Measurements from ENCODE around the gene WRAP73. TPM values are rescaled to one million over a fixed set of nuclear protein-coding genes. Genes with fewer than 3 reads are reported as not detected.

The WRAP73 gene
- total and polyA plus RNA-seq, 12 donors: 5.1 to 29.6 (median 18.1) TPM

- peaks cover 0 to 6% of the 10 kb centered on the region in 2 donors for H3K4me1 ChIP-seq (replicated peaks in 1 of 2)
- 74 to 83% (median 80%) methylated on average over 5 to 6 of the region's 6 CpGs for WGBS, 4 donors
Measured at GRCh38 chr1:3657096-3657475, 7.2 kb upstream of the WRAP73 start.

GRCh38 chr1:3656450-3657095, 6.7 kb upstream of the WRAP73 start:
- Histone ChIP-seq H3K9me3 (replicated peaks in 1 of 3) (no peaks in the 10 kb centered on the region), H3K27ac (no peak overlapping the region), H3K36me3 (replicated peaks in 1 of 2) (no peaks in the 10 kb centered on the region), H3K4me1 (replicated peaks in 1 of 2) (peaks cover 0 to 11% of the 10 kb centered on the region in 2 donors), H3K27me3 (peaks cover 25% of the 10 kb centered on the region), H3K4me3 (no peak overlapping the region)
- TF ChIP-seq POLR2A (IDR thresholded peaks at IDR 0.05): no peak
- TF ChIP-seq CTCF (IDR thresholded peaks at IDR 0.05): no peak
- 80 to 90% (median 86%) methylated on average over 11 to 13 of the region's 13 CpGs for WGBS, 4 donors
- intact Hi-C loops (cut with DNase I): no loop called here
- DNase-seq: no peak

More at GRCh38 chr1:3657096-3657475, 7.2 kb upstream of the WRAP73 start:
- H3K27me3 ChIP-seq: peaks cover 19% of the 10 kb centered on the region
- intact Hi-C loops (cut with DNase I): no loop called here
- no peaks in the 10 kb centered on the region for H3K36me3 ChIP-seq (replicated peaks in 1 of 2)
- no peak for TF ChIP-seq CTCF (IDR thresholded peaks at IDR 0.05)
- no peak for TF ChIP-seq POLR2A (IDR thresholded peaks at IDR 0.05)
- no peaks in the 10 kb centered on the region for H3K9me3 ChIP-seq (replicated peaks in 1 of 3)
- no peak for DNase-seq
- no peak overlapping the region for H3K27ac ChIP-seq
- no peak overlapping the region for H3K4me3 ChIP-seq

GRCh38 chr1:3654549-3655281, 4.8 kb upstream of the WRAP73 start:
- H3K36me3 ChIP-seq (replicated peaks in 1 of 2): no peaks in the 10 kb centered on the region
- H3K4me1 ChIP-seq (replicated peaks in 1 of 2): peaks cover 0 to 24% of the 10 kb centered on the region in 2 donors
- peaks cover 38% of the 10 kb centered on the region for H3K27me3 ChIP-seq
- no peaks in the 10 kb centered on the region for H3K9me3 ChIP-seq (replicated peaks in 1 of 3)
- no peak for DNase-seq
- TF ChIP-seq CTCF (IDR thresholded peaks at IDR 0.05): no peak
- TF ChIP-seq POLR2A (IDR thresholded peaks at IDR 0.05): no peak
- no peak overlapping the region for H3K27ac ChIP-seq
- intact Hi-C loops (cut with DNase I): no loop called here
- no peak overlapping the region for H3K4me3 ChIP-seq
- WGBS, 4 donors: 88 to 92% (median 91%) methylated on average over 22 of the region's 22 CpGs

GRCh38 chr1:3653286-3653618, 3.3 kb upstream of the WRAP73 start:
- Histone ChIP-seq H3K4me1 (replicated peaks in 1 of 2) (peaks cover 7 to 35% of the 10 kb centered on the region in 2 donors), H3K36me3 (replicated peaks in 1 of 2) (no peaks in the 10 kb centered on the region), H3K27ac (no peak overlapping the region), H3K9me3 (replicated peaks in 1 of 3) (no peaks in the 10 kb centered on the region), H3K4me3 (no peak overlapping the region), H3K27me3 (peaks cover 38% of the 10 kb centered on the region)
- WGBS, 4 donors: 45 to 68% (median 63%) methylated on average over 8 to 10 of the region's 10 CpGs
- intact Hi-C loops (cut with DNase I): no loop called here
- no peak for DNase-seq
- TF ChIP-seq CTCF (IDR thresholded peaks at IDR 0.05) (no peak), POLR2A (IDR thresholded peaks at IDR 0.05) (no peak)

Measured in adrenal gland (tissue), 12 donors.